GM10248 (cell line): Measurements from ENCODE around the gene RAB11FIP3.

Source experiments
- CTCF ChIA-PET: fragments of 300-600 bp; sonication (Branson Sonifier 250); formaldehyde crosslinking; extraction: SDS; loops from one replicate; lab custom pipeline; 2021; ENCODE audit warnings: antibody characterized with exemption; lab: Yijun Ruan, JAX
- POLR2A ChIA-PET: fragments of 350-650 bp; sonication (Branson Sonifier 250); formaldehyde crosslinking; extraction: SDS; loops from one replicate; lab custom pipeline; 2020; ENCODE audit warnings: antibody characterized with exemption; lab: Yijun Ruan, JAX
- DNase-seq: peaks from one replicate; pipeline ENCODE4 v3.0.0; 2012; ENCODE audit errors: extremely low spot score
- CTCF ChIP-seq: IDR thresholded peaks from 2 replicates; pipeline ENCODE4 v1.5.1; 2012; ENCODE audit warnings: mild to moderate bottlenecking, low read depth; ENCODE audit errors: extremely low read depth, missing control alignments, control extremely low read depth

The RAB11FIP3 gene

GRCh38 chr16:424623-425081 lies 797 bp upstream of the RAB11FIP3 start:
- POLR2A ChIA-PET, result no interaction called here

GRCh38 chr16:425740-426114 lies 278 bp downstream of the RAB11FIP3 start:
- ChIA-PET POLR2A (interaction anchor here (1.0 kb wide), 1 partner anchor 217 kb away, joined by 3 read pairs; no protein-coding TSS in a partner anchor), CTCF (interaction anchor here (2.9 kb wide), 1 partner anchor 11 kb away, joined by 12 read pairs; no protein-coding TSS in a partner anchor)
- DNase-seq, result no peak
- no peak for TF ChIP-seq CTCF

More at GRCh38 chr16:424623-425081, 797 bp upstream of the RAB11FIP3 start:
- no peak for DNase-seq
- TF ChIP-seq CTCF, result no peak
- CTCF ChIA-PET, result interaction anchor here (0.8 to 2.9 kb wide), 5 partner anchors 9 to 358 kb away, joined by 3 to 12 read pairs (median 3); partner anchors contain the start of genes DECR2 and PGAP6

DNA sequence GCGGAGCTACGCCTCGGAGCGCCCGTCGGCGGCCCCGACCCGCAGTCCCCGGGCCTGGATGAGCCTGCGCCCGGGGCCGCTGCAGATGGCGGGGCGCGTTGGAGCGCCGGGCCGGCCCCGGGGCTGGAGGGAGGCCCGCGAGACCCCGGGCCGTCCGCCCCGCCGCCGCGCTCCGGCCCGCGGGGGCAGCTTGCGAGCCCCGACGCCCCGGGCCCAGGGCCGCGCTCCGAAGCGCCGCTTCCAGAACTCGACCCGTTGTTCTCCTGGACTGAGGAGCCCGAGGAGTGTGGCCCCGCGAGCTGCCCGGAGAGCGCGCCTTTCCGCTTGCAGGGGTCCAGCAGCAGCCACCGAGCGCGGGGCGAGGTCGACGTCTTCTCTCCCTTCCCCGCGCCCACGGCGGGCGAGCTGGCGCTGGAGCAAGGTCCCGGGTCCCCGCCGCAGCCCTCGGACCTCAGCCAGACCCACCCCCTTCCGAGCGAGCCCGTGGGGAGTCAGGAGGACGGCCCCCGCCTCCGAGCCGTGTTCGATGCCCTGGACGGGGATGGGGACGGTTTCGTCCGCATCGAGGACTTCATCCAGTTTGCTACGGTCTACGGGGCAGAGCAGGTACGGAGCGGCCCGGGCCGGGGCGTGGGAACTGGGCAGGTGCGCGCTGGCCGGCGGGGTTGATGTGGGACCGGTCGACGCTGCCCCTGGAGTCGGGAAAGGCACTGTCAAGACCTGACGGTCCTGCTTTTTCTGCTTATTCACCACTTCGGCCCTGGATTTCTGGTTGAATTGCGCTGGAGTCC lies 861 bp downstream of the RAB11FIP3 start:
- ChIA-PET CTCF (interaction anchor here (2.9 kb wide), 1 partner anchor 12 kb away, joined by 12 read pairs; no protein-coding TSS in a partner anchor), POLR2A (interaction anchor here (1.0 kb wide), 1 partner anchor 217 kb away, joined by 3 read pairs; no protein-coding TSS in a partner anchor)
- no peak for DNase-seq
- no peak for TF ChIP-seq CTCF

DNA sequence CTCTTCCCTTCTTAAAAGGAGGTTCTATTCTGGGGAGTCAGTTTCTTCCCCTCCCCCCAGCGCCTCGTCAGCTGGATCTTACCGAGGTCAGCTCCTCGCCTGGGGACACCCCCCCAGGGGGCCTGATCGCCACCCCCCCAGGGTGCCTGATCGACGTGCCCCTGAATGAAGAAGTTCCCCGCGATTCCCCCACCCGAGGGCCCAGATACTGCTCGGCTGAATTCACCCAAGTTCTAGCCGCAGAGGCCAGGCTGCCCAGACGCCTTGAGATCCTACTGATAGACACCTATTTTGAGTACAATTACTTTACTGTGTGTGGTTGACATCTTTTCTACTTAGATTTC lies 1.4 kb downstream of the RAB11FIP3 start:
- DNase-seq, result no peak
- TF ChIP-seq CTCF, result no peak
- POLR2A ChIA-PET, result interaction anchor here (1.0 kb wide), 1 partner anchor 216 kb away, joined by 3 read pairs; no protein-coding TSS in a partner anchor
- CTCF ChIA-PET, result no interaction called here

- no peak for TF ChIP-seq CTCF
- CTCF ChIA-PET, result no interaction called here
- POLR2A ChIA-PET, result no interaction called here
- DNase-seq, result no peak
Observed at GRCh38 chr16:427250-427649, 1.8 kb downstream of the RAB11FIP3 start.

GRCh38 chr16:430904-431303 lies 5.5 kb downstream of the RAB11FIP3 start:
- DNase-seq, result no peak
- ChIA-PET CTCF (interaction anchor here (0.6 kb wide), 1 partner anchor 11 kb away, joined by 3 read pairs; no protein-coding TSS in a partner anchor), POLR2A (no interaction called here)

More at GRCh38 chr16:430904-431303, 5.5 kb downstream of the RAB11FIP3 start:
- no peak for TF ChIP-seq CTCF
